CD4-positive, alpha-beta T cell (primary cell): ENCODE measurements around the gene TAOK3. TPM values are rescaled to one million over a fixed set of nuclear protein-coding genes. Genes with fewer than 3 reads are reported as not detected.

Experiments
- ATAC-seq: fragments of 200-7000 bp; cut with Tn5 transposase; one replicate; pipeline ENCODE4 v1.10.0; 2022; ENCODE audit warnings: mild to moderate bottlenecking; ENCODE audit not compliant: poor library complexity
- CTCF ChIA-PET: fragments of 350-600 bp; sonication (Branson Sonifier 250); formaldehyde crosslinking; loops from one replicate; lab custom pipeline; 2021; ENCODE audit warnings: antibody characterized with exemption, inconsistent platforms; lab: Charles Lee
- POLR2A ChIA-PET: fragments of 350-600 bp; sonication (Branson Sonifier 250); formaldehyde crosslinking; loops from one replicate; lab custom pipeline; 2021; ENCODE audit warnings: antibody characterized with exemption, inconsistent platforms; lab: Charles Lee
- DNase-seq, 14 experiments: peaks; one replicate each; pipeline ENCODE4 v3.0.0-alpha.2; 2013 to 2020; ENCODE audit warnings: mixed read lengths in 2 of 14
- H3K27ac ChIP-seq, 2 donors: one replicate each; pipeline versions ENCODE4 v1.5.1 to v1.7.0; 2013; ENCODE audit warnings: low read length in 2 of 2, low read depth in 1 of 2, mild to moderate bottlenecking in 1 of 2
- H3K27me3 ChIP-seq, 2 experiments: 1 replicate in 1 of 2; 2 replicates in 1 of 2; pipeline versions ENCODE4 v1.6.1 to v1.7.0; 2013; ENCODE audit warnings: low read length in 2 of 2, control low read depth in 1 of 2, mild to moderate bottlenecking in 1 of 2, moderate library complexity in 1 of 2; ENCODE audit not compliant: insufficient read depth in 2 of 2, control insufficient read depth in 1 of 2
- H3K36me3 ChIP-seq: one replicate; pipeline ENCODE4 v1.6.1; 2013; ENCODE audit warnings: low read length, control low read depth; ENCODE audit not compliant: insufficient read depth
- H3K4me1 ChIP-seq: one replicate; pipeline ENCODE4 v1.6.1; 2013; ENCODE audit warnings: low read length, control low read depth; ENCODE audit not compliant: insufficient read depth
- H3K4me3 ChIP-seq: one replicate; pipeline ENCODE4 v1.5.1; 2013; ENCODE audit warnings: mild to moderate bottlenecking, low read length, moderate library complexity
- H3K9me3 ChIP-seq, 2 experiments: 1 replicate in 1 of 2; 2 replicates in 1 of 2; pipeline versions ENCODE4 v1.6.1 to v1.7.0; 2013; ENCODE audit warnings: low read length in 2 of 2, mild to moderate bottlenecking in 2 of 2, control low read depth in 1 of 2, moderate library complexity in 1 of 2; ENCODE audit not compliant: control insufficient read depth in 1 of 2, insufficient read depth in 1 of 2
- H3K27ac Mint-ChIP-seq: one replicate; pipeline ENCODE4 v1.8.0; 2020; ENCODE audit warnings: mixed read lengths
- H3K27me3 Mint-ChIP-seq: one replicate; pipeline ENCODE4 v1.8.0; 2021; ENCODE audit warnings: mixed read lengths
- H3K36me3 Mint-ChIP-seq: one replicate; pipeline ENCODE4 v1.8.0; 2021; ENCODE audit warnings: low read depth, mixed read lengths
- H3K4me1 Mint-ChIP-seq: one replicate; pipeline ENCODE4 v1.8.0; 2021; ENCODE audit warnings: low read depth, mixed read lengths
- H3K4me3 Mint-ChIP-seq: one replicate; pipeline ENCODE4 v1.8.0; 2020; ENCODE audit warnings: mild to moderate bottlenecking, mixed read lengths
- H3K9me3 Mint-ChIP-seq: one replicate; pipeline ENCODE4 v1.8.0; 2020; ENCODE audit warnings: mixed read lengths
- intact Hi-C, 2 experiments: fragments of 100-400 bp; cut with DNase I in 1 of 2; cut with micrococcal nuclease in 1 of 2; formaldehyde crosslinking; loops; one replicate each; pipeline versions ENCODE4 v1.15.1 to v1.9.0; 2023 to 2025; cut with DNase I, micrococcal nuclease
- total RNA-seq, 174 experiments: library from RNA in 2 of 174; stranded (reverse) in 2 of 174; gene quantifications; one replicate each; pipeline ENCODE4 v1.2.3 and lab custom pipeline; 2021 to 2026
- TF ChIP-seq, protein P1 (sequence below): fragments of 200-600 bp; IDR thresholded peaks from one replicate; pipeline ENCODE4 v1.8.0; 2022; ENCODE audit warnings: antibody characterized with exemption, mild to moderate bottlenecking

The TAOK3 gene
- total RNA-seq, 2 experiments from 2014 or later = 53.5 to 56.6 TPM

GRCh38 chr12:118212606-118213005 lies 160.1 kb downstream of the TAOK3 start:
- H3K4me1 Mint-ChIP-seq = no peaks in the 10 kb centered on the region
- no peak overlapping the region for H3K27ac ChIP-seq
- no peaks in the 10 kb centered on the region for H3K4me1 ChIP-seq
- intact Hi-C loops = no loop called here
- ChIA-PET CTCF (no interaction called here), POLR2A (no interaction called here)
- H3K4me3 Mint-ChIP-seq = no peak overlapping the region
- peaks cover 44% of the 10 kb centered on the region for H3K36me3 ChIP-seq
- H3K27me3 Mint-ChIP-seq = no peaks in the 10 kb centered on the region
- H3K4me3 ChIP-seq = no peak overlapping the region
- ATAC-seq (no peak), DNase-seq (no peak)
- H3K9me3 Mint-ChIP-seq = no peaks in the 10 kb centered on the region
- no peaks in the 10 kb centered on the region for H3K9me3 ChIP-seq
- TF ChIP-seq, protein P1, sequence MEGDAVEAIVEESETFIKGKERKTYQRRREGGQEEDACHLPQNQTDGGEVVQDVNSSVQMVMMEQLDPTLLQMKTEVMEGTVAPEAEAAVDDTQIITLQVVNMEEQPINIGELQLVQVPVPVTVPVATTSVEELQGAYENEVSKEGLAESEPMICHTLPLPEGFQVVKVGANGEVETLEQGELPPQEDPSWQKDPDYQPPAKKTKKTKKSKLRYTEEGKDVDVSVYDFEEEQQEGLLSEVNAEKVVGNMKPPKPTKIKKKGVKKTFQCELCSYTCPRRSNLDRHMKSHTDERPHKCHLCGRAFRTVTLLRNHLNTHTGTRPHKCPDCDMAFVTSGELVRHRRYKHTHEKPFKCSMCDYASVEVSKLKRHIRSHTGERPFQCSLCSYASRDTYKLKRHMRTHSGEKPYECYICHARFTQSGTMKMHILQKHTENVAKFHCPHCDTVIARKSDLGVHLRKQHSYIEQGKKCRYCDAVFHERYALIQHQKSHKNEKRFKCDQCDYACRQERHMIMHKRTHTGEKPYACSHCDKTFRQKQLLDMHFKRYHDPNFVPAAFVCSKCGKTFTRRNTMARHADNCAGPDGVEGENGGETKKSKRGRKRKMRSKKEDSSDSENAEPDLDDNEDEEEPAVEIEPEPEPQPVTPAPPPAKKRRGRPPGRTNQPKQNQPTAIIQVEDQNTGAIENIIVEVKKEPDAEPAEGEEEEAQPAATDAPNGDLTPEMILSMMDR = no peak
- no peak overlapping the region for H3K27ac Mint-ChIP-seq
- no peaks in the 10 kb centered on the region for H3K27me3 ChIP-seq
- H3K36me3 Mint-ChIP-seq = peaks cover 76% of the 10 kb centered on the region

DNA sequence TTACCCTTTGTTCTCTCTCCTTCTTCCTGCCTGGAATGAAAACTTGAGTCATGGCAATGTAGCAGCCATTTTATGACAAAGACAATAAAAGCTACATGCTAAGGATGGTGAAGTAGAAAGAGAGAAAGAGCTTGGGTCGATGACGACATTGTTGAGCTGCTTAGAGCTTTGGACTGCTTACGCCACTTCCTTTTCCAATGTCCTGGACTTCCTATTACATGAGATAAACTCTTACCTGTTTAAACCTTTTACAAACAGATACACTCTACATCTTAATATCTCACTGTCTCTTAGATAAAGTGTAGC lies 166.6 kb downstream of the TAOK3 start:
- H3K4me1 ChIP-seq = no peaks in the 10 kb centered on the region
- DNase-seq = no peak
- no peak overlapping the region for H3K27ac ChIP-seq
- H3K4me3 ChIP-seq = no peak overlapping the region
- H3K9me3 ChIP-seq = no peaks in the 10 kb centered on the region
- Mint-ChIP-seq H3K27me3 (no peaks in the 10 kb centered on the region), H3K4me3 (no peak overlapping the region), H3K4me1 (no peaks in the 10 kb centered on the region), H3K36me3 (peaks cover 56% of the 10 kb centered on the region), H3K9me3 (no peaks in the 10 kb centered on the region), H3K27ac (no peak overlapping the region)
- TF ChIP-seq, protein P1 = no peak
- H3K27me3 ChIP-seq = no peaks in the 10 kb centered on the region
- ATAC-seq = no peak
- peaks cover 31% of the 10 kb centered on the region for H3K36me3 ChIP-seq
- intact Hi-C loops = no loop called here
- CTCF ChIA-PET = interaction anchor here (0.7 kb wide), 1 partner anchor 182 kb away, joined by 3 read pairs; no protein-coding TSS in a partner anchor
- POLR2A ChIA-PET = no interaction called here

- Mint-ChIP-seq H3K9me3 (no peaks in the 10 kb centered on the region), H3K27me3 (no peaks in the 10 kb centered on the region), H3K36me3 (peaks cover 34% of the 10 kb centered on the region), H3K4me3 (no peak overlapping the region), H3K27ac (no peak overlapping the region), H3K4me1 (no peaks in the 10 kb centered on the region)
- Histone ChIP-seq H3K27ac (no peak overlapping the region), H3K9me3 (no peaks in the 10 kb centered on the region), H3K27me3 (no peaks in the 10 kb centered on the region), H3K4me3 (no peak overlapping the region), H3K4me1 (no peaks in the 10 kb centered on the region), H3K36me3 (peaks cover 51% of the 10 kb centered on the region)
- ChIA-PET POLR2A (no interaction called here), CTCF (no interaction called here)
- ATAC-seq = no peak
- TF ChIP-seq, protein P1 = no peak
- intact Hi-C loops = no loop called here
- DNase-seq = no peak
Observed at GRCh38 chr12:118193958-118194357, 178.7 kb downstream of the TAOK3 start.
